Adrenal gland (tissue), 12 donors: ENCODE measurements around the gene HOXC9. TPM values are rescaled to one million over a fixed set of nuclear protein-coding genes. Genes with fewer than 3 reads are reported as not detected.
A peak's percentile ranks its signal among the peaks of the same experiment; 100 is the strongest.

Experiments
- DNase-seq, 7 donors: peaks; one replicate each; pipeline ENCODE4 v3.0.0-alpha.2; 2019 to 2020
- H3K27ac ChIP-seq, 5 donors: fragments of 200-600 bp; sonication (generic) in 4 of 5; 1 replicate in 3 of 5; 2 replicates in 2 of 5; pipeline versions ENCODE4 v1.5.1 to v1.8.0; 2016 to 2020; ENCODE audit warnings: mild to moderate bottlenecking in 1 of 5
- H3K27me3 ChIP-seq: fragments of 200-600 bp; 2 replicates; pipeline ENCODE4 v1.8.0; 2021
- H3K36me3 ChIP-seq, 2 donors: fragments of 200-600 bp; replicated peaks in 1 of 2; 1 replicate in 1 of 2; 2 replicates in 1 of 2; pipeline versions ENCODE4 v1.5.1 to v1.8.0; 2018 to 2022
- H3K4me1 ChIP-seq, 2 donors: fragments of 200-600 bp; replicated peaks in 1 of 2; 1 replicate in 1 of 2; 2 replicates in 1 of 2; pipeline versions ENCODE4 v1.5.1 to v1.8.0; 2018 to 2021
- H3K4me3 ChIP-seq, 4 donors: fragments of 200-600 bp; sonication (generic) in 3 of 4; one replicate each; pipeline ENCODE4 v1.5.1; 2016 to 2018
- H3K9me3 ChIP-seq, 3 donors: fragments of 200-600 bp; sonication (generic) in 1 of 3; replicated peaks in 1 of 3; 1 replicate in 2 of 3; 2 replicates in 1 of 3; pipeline versions ENCODE4 v1.5.1 to v1.8.0; 2016 to 2021
- CTCF ChIP-seq, 6 experiments: fragments of 450-650 bp in 4 of 6; fragments of 200-600 bp in 2 of 6; sonication (generic) in 1 of 6; IDR thresholded peaks; 1 replicate in 5 of 6; 2 replicates in 1 of 6; pipeline versions ENCODE4 v1.5.1 to v1.8.0; 2016 to 2021; ENCODE audit warnings: antibody characterized with exemption in 6 of 6, mild to moderate bottlenecking in 2 of 6, moderate library complexity in 1 of 6
- POLR2A ChIP-seq, 2 donors: fragments of 450-650 bp; IDR thresholded peaks; one replicate each; pipeline ENCODE4 v1.6.1; 2017; ENCODE audit warnings: antibody characterized with exemption in 2 of 2, mild to moderate bottlenecking in 2 of 2, moderate library complexity in 1 of 2
- WGBS, 4 donors: extraction: QIAGEN DNeasy Blood & Tissue Kit in 2 of 4; methylation state at CpG; one replicate each; pipeline versions ENCODE4 v1.1.5 to v1.1.7; 2013 to 2017; 5-methylcytosine and 5-hydroxymethylcytosine counted together
- intact Hi-C, 2 donors: fragments of 100-400 bp; cut with DNase I; formaldehyde crosslinking; loops; one replicate each; pipeline versions ENCODE4 v1.14.1 to v1.15.0; 2022 to 2023
- polyA plus RNA-seq, 3 donors: library from polyadenylated mRNA; stranded (reverse); fragments of 200-250 nt in 2 of 3; fragments of 350-450 nt in 1 of 3; fragmentation: Illumina TruSeq in 1 of 3; extraction: RNeasy Lipid Tissue Mini Kit (QIAGEN cat#74804) in 1 of 3; gene quantifications; one replicate each; pipeline ENCODE4 v1.2.3, GENCODE V29; 2013 to 2014
- total RNA-seq, 9 donors: library from RNA; depleted of rRNA in 4 of 9; stranded (reverse); fragments of >200 nt in 4 of 9; fragments of 120-200 nt in 1 of 9; fragmentation: NEBNext Ultra II Directional in 1 of 9; extraction: Animal tissue kit (Norgen Biotek cat#: 25700) in 1 of 9; gene quantifications; one replicate each; pipeline versions ENCODE4 v1.1.0 to v1.2.4, GENCODE V29; 2013 to 2023
- donor health status: healthy with polysubstance abuse.
- donor health status: Bipolar disorder and iron deficiency.
- donor health status: DM: yes; HTN: yes; CAD: no.
- donor health status: DM: no; HTN: no; CAD: no.
- donor health status: DM: no; HTN: no; CAD: no.
- donor health status: DM: yes; HTN: yes; CAD: no.

HOXC9 gene
- total and polyA plus RNA-seq, 12 donors, result 1.2 to 12.1 (median 3.0) TPM; not detected in 1

GRCh38 chr12:54020591-54021405 lies 20.8 kb downstream of the HOXC9 start:
- DNase-seq, result no peak
- intact Hi-C loops, result no loop called here
- Histone ChIP-seq H3K4me1 (peaks cover 11 to 15% of the 10 kb centered on the region in 2 donors), H3K27me3 (no peaks in the 10 kb centered on the region), H3K4me3 (peak overlapping the region in 1 of 4 donors; percentile 73), H3K27ac (peak overlapping the region in 4 of 5 donors; percentile 86 to 96 (median 93)), H3K9me3 (no peaks in the 10 kb centered on the region), H3K36me3 (no peaks in the 10 kb centered on the region)
- TF ChIP-seq CTCF (IDR thresholded peaks at IDR 0.05) (no peak), POLR2A (IDR thresholded peaks at IDR 0.05) (no peak)
- WGBS, 4 donors, result 52 to 83% (median 66%) methylated on average over 19 to 23 of the region's 23 CpGs

GRCh38 chr12:54021432-54022013 lies 21.6 kb downstream of the HOXC9 start:
- H3K27me3 ChIP-seq, result no peaks in the 10 kb centered on the region
- peak in 1 of 2 donors; percentile 18 for TF ChIP-seq POLR2A (IDR thresholded peaks at IDR 0.05)
- peak in 3 of 6 experiments; percentile 10 to 20 (median 14) for TF ChIP-seq CTCF (IDR thresholded peaks at IDR 0.05)
- no peaks in the 10 kb centered on the region for H3K36me3 ChIP-seq
- H3K27ac ChIP-seq, result peak overlapping the region in 3 of 5 donors; percentile 26 to 96 (median 95)
- peaks cover 11 to 15% of the 10 kb centered on the region in 2 donors for H3K4me1 ChIP-seq
- H3K9me3 ChIP-seq, result no peaks in the 10 kb centered on the region
- peak in 1 of 7 donors; percentile 89 for DNase-seq
- WGBS, 4 donors, result 54 to 64% (median 62%) methylated on average over 15 to 16 of the region's 16 CpGs
- intact Hi-C loops, result no loop called here
- peak overlapping the region in 1 of 4 donors; percentile 73 for H3K4me3 ChIP-seq

- Histone ChIP-seq H3K27me3 (no peaks in the 10 kb centered on the region), H3K36me3 (no peaks in the 10 kb centered on the region), H3K27ac (peak overlapping the region in 3 of 5 donors; percentile 31 to 95 (median 75)), H3K4me1 (peaks cover 11 to 24% of the 10 kb centered on the region in 2 donors), H3K9me3 (no peaks in the 10 kb centered on the region), H3K4me3 (no peak overlapping the region)
- TF ChIP-seq POLR2A (IDR thresholded peaks at IDR 0.05) (no peak), CTCF (IDR thresholded peaks at IDR 0.05) (no peak)
- DNase-seq, result no peak
- 59 to 70% (median 63%) methylated on average over 8 of the region's 8 CpGs for WGBS, 4 donors
- intact Hi-C loops, result no loop called here
These were observed 23.3 kb downstream of the HOXC9 start for GRCh38 chr12:54022960-54023884.
